GM19193 (cell line): ENCODE measurements around the gene KRT27.

Experiments used
- POLR2A ChIP-seq: IDR thresholded peaks from 4 replicates; pipeline ENCODE4 v1.6.1; 2011; ENCODE audit not compliant: insufficient read depth, insufficient read length; ENCODE audit errors: extremely low read depth

The KRT27 gene

DNA sequence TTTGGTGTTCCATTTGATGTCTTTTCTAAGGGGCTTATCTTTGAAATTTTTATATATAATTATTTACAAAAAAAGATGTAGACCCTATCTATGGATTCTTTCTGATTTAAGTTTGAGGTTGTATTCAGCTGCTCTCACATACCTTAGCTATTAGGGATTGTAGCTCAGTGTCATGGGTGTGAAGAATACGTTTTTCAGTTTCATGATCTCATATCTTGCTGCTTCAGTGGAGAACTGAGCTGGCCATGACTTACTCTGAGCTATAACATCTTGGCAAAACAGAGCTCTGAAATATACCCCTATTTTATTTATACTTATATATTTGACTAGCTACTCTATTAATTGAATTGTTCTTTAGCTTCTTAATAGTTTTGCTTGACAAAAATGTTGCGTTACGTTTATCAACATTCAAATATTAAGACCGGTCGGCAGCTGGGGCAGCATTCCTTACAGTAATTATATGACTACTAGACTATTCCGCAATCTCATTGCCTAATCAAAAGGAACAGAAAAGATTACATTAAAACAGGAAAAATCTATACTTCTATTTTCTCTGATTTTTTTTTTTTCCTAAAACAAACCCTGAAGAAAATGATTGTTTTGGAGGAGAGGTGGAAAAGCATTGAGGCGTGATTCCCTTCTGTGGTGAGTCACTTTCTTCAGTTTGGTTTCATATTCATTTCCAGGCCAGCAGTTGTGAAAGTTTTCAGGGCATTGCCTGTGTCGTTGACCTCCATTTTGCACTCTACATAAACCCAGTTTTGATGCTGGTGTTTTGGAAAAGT, 54.7 kb downstream of the KRT27 start:
- no peak for TF ChIP-seq POLR2A

DNA sequence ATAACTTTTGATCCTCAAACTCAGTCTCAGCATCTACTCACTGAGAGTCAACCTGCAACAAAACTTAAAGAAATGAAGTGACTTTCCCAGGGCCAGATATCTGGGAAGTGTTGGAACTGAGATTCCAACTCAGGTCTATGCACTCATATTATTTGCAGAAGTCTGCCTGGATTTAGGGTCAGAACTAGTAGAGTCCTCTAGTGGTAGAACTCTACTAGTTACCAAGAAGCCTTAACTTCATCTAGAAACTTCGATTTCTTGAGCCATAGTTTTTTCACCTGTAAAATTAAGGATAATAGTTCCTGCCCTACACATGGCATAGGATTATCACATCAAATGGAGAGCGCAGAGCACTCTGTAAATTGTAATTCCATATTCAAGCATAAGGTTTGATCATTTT, 55.4 kb downstream of the KRT27 start:
- TF ChIP-seq POLR2A, result no peak
